Gastroesophageal sphincter (tissue), 4 donors: ENCODE results near the gene SLC12A6. TPM values are rescaled to one million over a fixed set of nuclear protein-coding genes. Genes with fewer than 3 reads are reported as not detected.

Experiments
- ATAC-seq: fragments of 150-250 bp; one replicate; pipeline ENCODE4 v1.9.1; 2016; ENCODE audit warnings: mild to moderate bottlenecking, moderate library complexity
- H3K27ac ChIP-seq, 4 donors: fragments of 200-600 bp; sonication (generic) in 3 of 4; 1 replicate in 3 of 4; 2 replicates in 1 of 4; pipeline ENCODE4 v1.5.1; 2016 to 2019
- H3K27me3 ChIP-seq: fragments of 200-600 bp; sonication (generic); one replicate; pipeline ENCODE4 v1.5.1; 2019
- H3K36me3 ChIP-seq, 2 donors: fragments of 200-600 bp; sonication (generic); one replicate each; pipeline ENCODE4 v1.5.1; 2019; ENCODE audit warnings: control low read depth in 1 of 2
- H3K4me1 ChIP-seq, 3 donors: fragments of 200-600 bp; sonication (generic); 1 replicate in 2 of 3; 2 replicates in 1 of 3; pipeline ENCODE4 v1.5.1; 2016 to 2019; ENCODE audit warnings: control low read depth in 2 of 3
- H3K4me3 ChIP-seq, 2 donors: fragments of 200-600 bp; sonication (generic); one replicate each; pipeline ENCODE4 v1.5.1; 2019; ENCODE audit warnings: mild to moderate bottlenecking in 1 of 2, moderate library complexity in 1 of 2
- H3K9me3 ChIP-seq, 3 donors: fragments of 200-600 bp; sonication (generic); one replicate each; pipeline ENCODE4 v1.5.1; 2017 to 2019; ENCODE audit warnings: control low read depth in 2 of 3
- CTCF ChIP-seq, 4 experiments: fragments of 200-600 bp in 2 of 4; fragments of 450-650 bp in 2 of 4; sonication (generic) in 1 of 4; IDR thresholded peaks; one replicate each; pipeline ENCODE4 v1.5.1; 2017 to 2019; ENCODE audit warnings: antibody characterized with exemption in 4 of 4, mild to moderate bottlenecking in 2 of 4, moderate library complexity in 2 of 4
- EP300 ChIP-seq: sonication (generic); formaldehyde crosslinking; IDR thresholded peaks from one replicate; pipeline ENCODE4 v1.6.1; 2017; ENCODE audit warnings: antibody characterized with exemption, mild to moderate bottlenecking
- POLR2A ChIP-seq, 2 donors: fragments of 450-650 bp; IDR thresholded peaks; one replicate each; pipeline ENCODE4 v1.6.1; 2017; ENCODE audit warnings: antibody characterized with exemption in 2 of 2, mild to moderate bottlenecking in 2 of 2, moderate library complexity in 1 of 2
- POLR2AphosphoS5 ChIP-seq: sonication (generic); formaldehyde crosslinking; IDR thresholded peaks from one replicate; pipeline ENCODE4 v1.6.1; 2017; ENCODE audit warnings: antibody characterized with exemption
- WGBS, 2 donors: methylation state at CpG; one replicate each; pipeline ENCODE4 v1.1.5; 2018; ENCODE audit warnings: low coverage in 1 of 2; 5-methylcytosine and 5-hydroxymethylcytosine counted together
- total RNA-seq, 4 donors: library from RNA; depleted of rRNA; stranded (reverse); fragments of >200 nt; gene quantifications; one replicate each; pipeline ENCODE4 v1.1.0, GENCODE V29; 2016

The SLC12A6 gene
- total RNA-seq, 4 donors from 2014 or later = 12.0 to 19.0 (median 15.7) TPM

GRCh38 chr15:34248190-34248589 is 89.4 kb downstream of the SLC12A6 start:
- peaks cover 0 to 86% of the 10 kb centered on the region in 2 donors for H3K36me3 ChIP-seq
- H3K9me3 ChIP-seq = no peaks in the 10 kb centered on the region
- H3K27me3 ChIP-seq = no peaks in the 10 kb centered on the region
- no peak for ATAC-seq
- no peak overlapping the region for H3K4me3 ChIP-seq
- 100% methylated on average over 1 of the region's 1 CpG for WGBS, 2 donors
- TF ChIP-seq EP300 (no peak), POLR2A (IDR thresholded peaks at IDR 0.05) (no peak), POLR2AphosphoS5 (no peak), CTCF (IDR thresholded peaks at IDR 0.05) (no peak)
- H3K27ac ChIP-seq = no peak overlapping the region
- H3K4me1 ChIP-seq = peaks cover 0 to 11% (median 0%) of the 10 kb centered on the region in 3 donors

- WGBS, 2 donors = 89 to 96% methylated on average over 4 to 7 of the region's 9 CpGs
- H3K36me3 ChIP-seq = peaks cover 0 to 80% of the 10 kb centered on the region in 2 donors
- no peak overlapping the region for H3K4me3 ChIP-seq
- no peaks in the 10 kb centered on the region for H3K9me3 ChIP-seq
- no peak overlapping the region for H3K27ac ChIP-seq
- H3K27me3 ChIP-seq = no peaks in the 10 kb centered on the region
- no peak for ATAC-seq
- TF ChIP-seq EP300 (no peak), CTCF (IDR thresholded peaks at IDR 0.05) (no peak), POLR2A (IDR thresholded peaks at IDR 0.05) (no peak), POLR2AphosphoS5 (no peak)
- H3K4me1 ChIP-seq = no peaks in the 10 kb centered on the region
These were observed 91.2 kb downstream of the SLC12A6 start for GRCh38 chr15:34246276-34246976.

- WGBS, 2 donors = 17 to 55% methylated on average over 3 of the region's 3 CpGs
- H3K27me3 ChIP-seq = no peaks in the 10 kb centered on the region
- H3K4me1 ChIP-seq = no peaks in the 10 kb centered on the region
- H3K4me3 ChIP-seq = no peak overlapping the region
- no peak overlapping the region for H3K27ac ChIP-seq
- TF ChIP-seq POLR2AphosphoS5 = no peak
- TF ChIP-seq POLR2A (IDR thresholded peaks at IDR 0.05) = no peak
- no peak for TF ChIP-seq CTCF (IDR thresholded peaks at IDR 0.05)
- TF ChIP-seq EP300 = no peak
- H3K36me3 ChIP-seq = peaks cover 0 to 81% of the 10 kb centered on the region in 2 donors
- ATAC-seq = no peak
- no peaks in the 10 kb centered on the region for H3K9me3 ChIP-seq
These were observed 94.4 kb downstream of the SLC12A6 start for GRCh38 chr15:34243226-34243625.

GRCh38 chr15:34242331-34242710 is 95.3 kb downstream of the SLC12A6 start:
- no peak for TF ChIP-seq CTCF (IDR thresholded peaks at IDR 0.05)
- no peak for TF ChIP-seq EP300
- TF ChIP-seq POLR2AphosphoS5 = no peak
- no peak for TF ChIP-seq POLR2A (IDR thresholded peaks at IDR 0.05)
- WGBS, 2 donors = 82 to 93% methylated on average over 3 to 4 of the region's 4 CpGs

More at GRCh38 chr15:34242331-34242710, 95.3 kb downstream of the SLC12A6 start:
- no peak for ATAC-seq
- H3K4me1 ChIP-seq = no peaks in the 10 kb centered on the region
- no peak overlapping the region for H3K4me3 ChIP-seq
- H3K9me3 ChIP-seq = no peaks in the 10 kb centered on the region
- H3K27me3 ChIP-seq = no peaks in the 10 kb centered on the region
- H3K27ac ChIP-seq = no peak overlapping the region
- H3K36me3 ChIP-seq = peaks cover 0 to 86% of the 10 kb centered on the region in 2 donors
